Common myeloid progenitor, CD34-positive (primary cell): ENCODE results near the gene PEF1.

ENCODE experiments used
- CTCF ChIA-PET: fragments of 350-600 bp; sonication (Branson Sonifier 250); formaldehyde crosslinking; loops from one replicate; lab custom pipeline; 2021; ENCODE audit warnings: antibody characterized with exemption; lab: Charles Lee
- POLR2A ChIA-PET: fragments of 350-600 bp; sonication (Branson Sonifier 250); formaldehyde crosslinking; loops from one replicate; lab custom pipeline; 2021; ENCODE audit warnings: antibody characterized with exemption; lab: Charles Lee
- DNase-seq, 3 donors: peaks; one replicate each; pipeline versions ENCODE4 v3.0.0 to v3.0.0-alpha.2; 2013
- H3K27ac ChIP-seq, 2 experiments: 1 replicate in 1 of 2; 2 replicates in 1 of 2; pipeline ENCODE4 v1.7.0; 2013; ENCODE audit warnings: inconsistent platforms in 2 of 2, low read length in 2 of 2, mild to moderate bottlenecking in 2 of 2, low read depth in 1 of 2, moderate library complexity in 1 of 2; ENCODE audit not compliant: severe bottlenecking in 2 of 2, insufficient read depth in 1 of 2, poor library complexity in 1 of 2
- H3K27me3 ChIP-seq, 5 experiments: replicated peaks in 2 of 5; 1 replicate in 3 of 5; 2 replicates in 2 of 5; pipeline versions ENCODE4 v1.6.1 to v1.7.0; 2013; ENCODE audit warnings: low read length in 4 of 5, mild to moderate bottlenecking in 2 of 5, moderate library complexity in 2 of 5, inconsistent platforms in 1 of 5; ENCODE audit not compliant: insufficient read depth in 5 of 5, control insufficient read depth in 4 of 5
- H3K36me3 ChIP-seq, 4 experiments: 1 replicate in 2 of 4; 2 replicates in 2 of 4; pipeline versions ENCODE4 v1.6.1 to v1.7.0; 2013; ENCODE audit warnings: low read length in 3 of 4, control low read depth in 1 of 4, mild to moderate bottlenecking in 1 of 4; ENCODE audit not compliant: control insufficient read depth in 4 of 4, insufficient read depth in 4 of 4
- H3K4me1 ChIP-seq, 4 experiments: 1 replicate in 3 of 4; 2 replicates in 1 of 4; pipeline versions ENCODE4 v1.6.1 to v1.7.1; 2013; ENCODE audit warnings: low read length in 3 of 4, mild to moderate bottlenecking in 3 of 4, control low read depth in 1 of 4, inconsistent platforms in 1 of 4, moderate library complexity in 1 of 4; ENCODE audit not compliant: control insufficient read depth in 4 of 4, insufficient read depth in 4 of 4; ENCODE audit errors: control extremely low read depth in 1 of 4
- H3K4me3 ChIP-seq, 7 experiments: 1 replicate in 4 of 7; 2 replicates in 3 of 7; pipeline versions ENCODE4 v1.5.1 to v1.7.0; 2013; ENCODE audit warnings: mild to moderate bottlenecking in 7 of 7, low read length in 6 of 7, moderate library complexity in 6 of 7, inconsistent platforms in 2 of 7, low read depth in 2 of 7, control low read depth in 1 of 7; ENCODE audit not compliant: insufficient read depth in 4 of 7, control insufficient read depth in 1 of 7; ENCODE audit errors: extremely low read depth in 1 of 7
- H3K9me3 ChIP-seq, 5 experiments: 1 replicate in 4 of 5; 2 replicates in 1 of 5; pipeline versions ENCODE4 v1.6.1 to v1.7.1; 2013; ENCODE audit warnings: low read length in 4 of 5, mild to moderate bottlenecking in 2 of 5, inconsistent platforms in 1 of 5, low read depth in 1 of 5, moderate library complexity in 1 of 5; ENCODE audit not compliant: control insufficient read depth in 4 of 5, insufficient read depth in 2 of 5; ENCODE audit errors: control extremely low read depth in 1 of 5
- WGBS: methylation state at CpG from one replicate; pipeline ENCODE4 v1.1.5; 2013; ENCODE audit not compliant: insufficient coverage; 5-methylcytosine and 5-hydroxymethylcytosine counted together

Gene PEF1

GRCh38 chr1:31617916-31618746 is 26.5 kb downstream of the PEF1 start:
- peaks cover 0 to 12% (median 9%) of the 10 kb centered on the region in 5 experiments for H3K27me3 ChIP-seq
- ChIA-PET POLR2A (interaction anchor here (1.2 kb wide), 1 partner anchor 26 kb away, joined by 3 read pairs; the partner anchor contains the start of gene PEF1), CTCF (interaction anchor here (0.7 to 4.0 kb wide), 21 partner anchors 8 to 63 kb away, joined by 3 to 26 read pairs (median 7); partner anchors contain the start of gene PEF1)
- whole genome bisulfite sequencing, result 21% methylated on average over 32 of the region's 56 CpGs
- no peak overlapping the region for H3K27ac ChIP-seq
- no peaks in the 10 kb centered on the region for H3K36me3 ChIP-seq
- H3K9me3 ChIP-seq, result no peaks in the 10 kb centered on the region
- peaks cover 0 to 10% (median 8%) of the 10 kb centered on the region in 4 experiments for H3K4me1 ChIP-seq
- peak; percentile 59 to 78 (median 74) for DNase-seq
- peak overlapping the region in 6 of 7 experiments; percentile 33 to 74 (median 64) for H3K4me3 ChIP-seq

- no peaks in the 10 kb centered on the region for H3K9me3 ChIP-seq
- no peak for DNase-seq
- H3K27me3 ChIP-seq, result peaks cover 0 to 12% (median 9%) of the 10 kb centered on the region in 5 experiments
- ChIA-PET CTCF (interaction anchor here (0.7 to 4.0 kb wide), 16 partner anchors 9 to 62 kb away, joined by 3 to 26 read pairs (median 7); no protein-coding TSS in a partner anchor), POLR2A (interaction anchor here (1.2 kb wide), 1 partner anchor 17 kb away, joined by 3 read pairs; no protein-coding TSS in a partner anchor)
- WGBS, result 11% methylated on average over 33 of the region's 48 CpGs
- peak within 1 kb of the TSS in 6 of 7 experiments; percentile 33 to 74 (median 64) for H3K4me3 ChIP-seq
- no peak within 1 kb of the TSS for H3K27ac ChIP-seq
- H3K36me3 ChIP-seq, result no peaks in the 10 kb centered on the region
- peaks cover 0 to 10% (median 8%) of the 10 kb centered on the region in 4 experiments for H3K4me1 ChIP-seq
Measured at GRCh38 chr1:31617218-31617915, 27.3 kb downstream of the PEF1 start, which contains the start of gene HCRTR1. Gene HCRTR1 (plus strand): TSS chr1:31617689. CDS start chr1:31619193, 1,504 bp downstream.

GRCh38 chr1:31615939-31616338 is 28.7 kb downstream of the PEF1 start:
- ChIA-PET CTCF (interaction anchor here (0.6 kb wide), 1 partner anchor 353 kb away, joined by 4 read pairs; no protein-coding TSS in a partner anchor), POLR2A (interaction anchor here (1.2 kb wide), 1 partner anchor 15 kb away, joined by 3 read pairs; no protein-coding TSS in a partner anchor)
- Histone ChIP-seq H3K4me1 (peaks cover 0 to 10% (median 8%) of the 10 kb centered on the region in 4 experiments), H3K4me3 (no peak overlapping the region), H3K36me3 (no peaks in the 10 kb centered on the region), H3K27me3 (peaks cover 0 to 12% (median 9%) of the 10 kb centered on the region in 5 experiments), H3K9me3 (no peaks in the 10 kb centered on the region), H3K27ac (no peak overlapping the region)
- no peak for DNase-seq
- WGBS, result 53% methylated on average over 2 of the region's 2 CpGs

GRCh38 chr1:31615414-31615813 is 29.3 kb downstream of the PEF1 start:
- peak in 1 of 3 donors; percentile 12 for DNase-seq
- Histone ChIP-seq H3K36me3 (no peaks in the 10 kb centered on the region), H3K4me3 (no peak overlapping the region), H3K27me3 (peaks cover 0 to 12% (median 9%) of the 10 kb centered on the region in 5 experiments), H3K27ac (no peak overlapping the region), H3K4me1 (peaks cover 0 to 10% (median 8%) of the 10 kb centered on the region in 4 experiments), H3K9me3 (no peaks in the 10 kb centered on the region)
- POLR2A ChIA-PET, result no interaction called here
- CTCF ChIA-PET, result interaction anchor here (0.6 kb wide), 1 partner anchor 353 kb away, joined by 4 read pairs; no protein-coding TSS in a partner anchor
- 100% methylated on average over 6 of the region's 6 CpGs for WGBS

GRCh38 chr1:31614414-31615005 is 30.2 kb downstream of the PEF1 start:
- H3K27me3 ChIP-seq, result peaks cover 0 to 12% (median 9%) of the 10 kb centered on the region in 5 experiments
- DNase-seq, result no peak
- peaks cover 0 to 10% (median 8%) of the 10 kb centered on the region in 4 experiments for H3K4me1 ChIP-seq
- 100% methylated on average over 5 of the region's 8 CpGs for WGBS
- CTCF ChIA-PET, result interaction anchor here (0.8 to 1.3 kb wide), 2 partner anchors 12 to 27 kb away, joined by 3 to 4 read pairs; no protein-coding TSS in a partner anchor
- no peaks in the 10 kb centered on the region for H3K36me3 ChIP-seq
- H3K4me3 ChIP-seq, result no peak overlapping the region
- POLR2A ChIA-PET, result no interaction called here
- no peaks in the 10 kb centered on the region for H3K9me3 ChIP-seq
- no peak overlapping the region for H3K27ac ChIP-seq

- WGBS, result no CpG with 5 or more reads among the region's 1 CpG
- ChIA-PET CTCF (interaction anchor here (1.3 to 2.4 kb wide), 4 partner anchors 7 to 19 kb away, joined by 4 to 7 read pairs (median 5); partner anchors contain the start of gene HCRTR1), POLR2A (no interaction called here)
- Histone ChIP-seq H3K4me1 (no peaks in the 10 kb centered on the region), H3K4me3 (no peak overlapping the region), H3K27ac (no peak overlapping the region), H3K27me3 (no peaks in the 10 kb centered on the region), H3K9me3 (no peaks in the 10 kb centered on the region), H3K36me3 (no peaks in the 10 kb centered on the region)
- no peak for DNase-seq
Measured at GRCh38 chr1:31609514-31610118, 35.1 kb downstream of the PEF1 start.
